HG02642 (cell line): ENCODE data around the gene NEU3.
"Not testable (repeated sequence)": the region's sequence is repeated elsewhere in the genome, so short reads cannot be mapped to it uniquely, and the experiment has no call there.

ENCODE experiments used
- ATAC-seq: cut with Tn5 transposase; IDR thresholded peaks from one replicate; pipeline ENCODE4 v1.9.1; 2021; ENCODE audit warnings: mild to moderate bottlenecking; ENCODE audit not compliant: unreplicated experiment, poor library complexity

Gene NEU3

DNA sequence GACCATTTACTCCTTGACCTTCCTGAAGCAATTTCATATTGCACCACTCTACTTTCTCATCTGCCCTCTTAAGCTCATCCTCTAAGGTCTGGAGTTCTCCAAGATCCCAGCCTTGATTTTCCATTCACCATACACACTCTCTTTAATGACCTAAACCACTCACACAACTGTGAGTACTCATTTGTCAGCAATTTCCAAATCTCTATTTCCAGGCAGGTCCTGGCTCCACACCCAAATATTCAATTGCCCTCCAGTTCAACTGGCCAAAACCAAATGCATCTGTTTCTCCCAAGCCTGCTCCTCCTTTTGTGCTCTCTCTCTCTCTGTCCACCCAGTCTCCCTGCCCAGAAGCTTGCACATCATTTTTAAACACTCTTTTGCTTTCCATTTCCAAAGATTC lies 39.6 kb downstream of the NEU3 start:
- no peak for ATAC-seq

DNA sequence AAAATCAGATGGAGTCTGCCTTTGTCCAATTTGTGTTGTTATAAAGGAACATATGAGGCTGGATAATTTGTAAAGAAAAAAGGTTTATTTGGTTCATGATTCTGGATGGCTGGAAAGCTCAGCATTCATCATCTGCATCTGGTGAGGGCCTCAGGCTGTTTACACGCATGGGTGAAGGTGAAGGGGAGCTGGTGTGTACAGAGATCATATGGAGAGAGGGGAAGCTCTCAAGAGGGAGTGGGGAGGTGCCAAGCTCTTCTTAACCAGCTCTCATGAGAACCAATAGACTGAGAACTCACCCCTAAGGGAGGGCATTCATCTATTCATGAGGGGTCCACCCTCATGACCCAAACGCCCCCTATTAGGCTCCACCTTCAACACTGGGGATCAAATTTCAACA lies 40.0 kb downstream of the NEU3 start:
- no peak for ATAC-seq

DNA sequence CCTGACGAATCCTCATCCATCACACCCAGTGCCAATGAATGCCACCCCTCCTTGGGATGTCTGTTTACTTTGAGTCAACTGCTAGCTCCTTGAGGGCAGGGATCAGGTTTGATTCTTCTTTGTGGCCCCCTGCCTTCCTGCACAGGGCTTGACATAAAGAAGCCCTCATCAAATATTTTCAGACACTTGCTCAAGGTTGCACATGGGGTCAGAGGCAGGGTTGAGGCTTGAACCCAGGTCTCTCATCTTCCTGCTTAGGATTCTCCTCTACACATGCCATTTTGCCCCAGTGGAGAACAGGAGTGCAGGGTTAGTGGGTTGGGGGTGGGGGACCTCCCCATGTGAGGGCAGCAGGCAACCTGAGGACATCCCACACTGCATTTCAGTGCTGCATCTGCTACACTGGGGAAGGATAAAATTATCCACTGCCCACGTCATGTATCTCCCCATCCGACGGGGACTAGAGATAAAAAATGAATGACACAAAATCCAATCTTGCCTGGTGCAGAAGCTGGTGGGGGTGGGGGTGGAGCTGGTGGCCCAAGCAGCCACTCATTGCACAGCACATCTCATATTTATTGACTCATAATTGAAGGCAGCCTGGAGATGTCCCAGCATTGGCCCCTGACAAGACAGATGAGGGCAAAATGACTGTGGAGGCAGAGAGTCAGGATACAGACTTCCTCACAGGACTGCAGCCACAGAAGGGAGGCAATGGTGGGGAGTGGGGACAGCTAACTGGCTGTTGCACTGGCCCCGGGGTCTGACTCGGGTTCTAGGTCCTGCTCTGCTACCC lies 41.3 kb downstream of the NEU3 start:
- ATAC-seq = no peak

DNA sequence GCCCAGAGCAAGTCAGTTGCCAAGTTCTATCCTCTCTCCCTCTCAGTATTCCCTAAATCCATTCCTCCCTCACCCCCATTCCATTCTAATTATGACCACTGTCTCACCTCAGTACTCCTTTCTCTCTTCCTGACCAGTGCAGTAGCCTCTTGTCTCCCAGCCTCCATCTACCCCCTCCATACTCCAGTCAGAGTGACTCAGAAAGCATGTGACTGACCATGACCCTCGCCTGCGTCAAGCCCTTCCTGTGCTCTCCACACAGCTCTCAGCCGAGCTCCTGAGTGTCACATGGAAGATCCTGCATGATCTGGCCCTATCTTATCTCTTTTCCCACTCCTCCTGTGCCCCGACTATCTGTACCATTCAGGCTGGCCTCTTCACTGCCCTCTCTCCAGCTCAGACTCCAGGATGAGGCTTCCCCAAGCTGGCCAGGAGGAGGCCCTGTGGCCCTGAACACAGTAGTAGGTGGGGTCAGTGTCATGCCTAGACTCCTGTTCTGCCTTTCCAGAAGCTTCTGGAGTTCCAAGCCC lies 42.6 kb downstream of the NEU3 start:
- no peak for ATAC-seq

DNA sequence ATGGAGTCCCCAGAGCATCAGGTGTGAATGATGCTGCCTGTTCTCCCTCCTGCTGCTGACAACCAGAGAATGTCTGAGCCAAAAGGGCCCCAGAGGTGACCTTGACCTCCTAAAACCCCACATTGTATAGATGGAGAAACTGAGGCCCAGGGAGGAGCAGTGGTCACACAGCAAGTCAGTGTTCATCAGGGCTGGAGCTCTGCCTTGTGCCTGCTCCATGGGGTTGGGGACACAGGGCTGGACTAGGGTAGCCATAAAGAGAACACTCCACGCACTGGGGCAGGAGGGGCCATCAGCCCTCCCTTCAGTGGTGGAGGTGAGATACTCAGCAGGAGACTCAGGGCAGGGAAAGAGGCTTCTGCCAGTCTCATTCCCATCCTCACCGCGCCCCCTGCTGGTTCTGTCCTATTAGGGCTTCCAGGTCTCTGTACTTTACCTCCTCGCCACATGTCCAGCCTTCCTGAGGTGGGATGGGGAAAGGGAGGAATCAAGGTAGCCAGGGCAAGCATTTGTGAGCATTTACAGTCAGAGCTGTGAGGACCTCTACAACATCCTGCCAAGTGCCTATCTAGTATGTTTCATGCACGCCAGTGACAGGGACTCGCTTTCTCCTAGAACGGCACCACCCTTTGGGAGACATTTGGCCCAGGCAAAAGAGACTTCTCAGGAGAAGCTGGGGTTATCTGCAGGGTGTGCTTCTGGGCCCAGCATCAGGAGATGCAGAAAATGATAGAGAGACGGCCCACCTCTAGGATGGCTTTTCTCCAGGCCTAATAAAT lies 43.2 kb downstream of the NEU3 start:
- peak; percentile 50 for ATAC-seq

DNA sequence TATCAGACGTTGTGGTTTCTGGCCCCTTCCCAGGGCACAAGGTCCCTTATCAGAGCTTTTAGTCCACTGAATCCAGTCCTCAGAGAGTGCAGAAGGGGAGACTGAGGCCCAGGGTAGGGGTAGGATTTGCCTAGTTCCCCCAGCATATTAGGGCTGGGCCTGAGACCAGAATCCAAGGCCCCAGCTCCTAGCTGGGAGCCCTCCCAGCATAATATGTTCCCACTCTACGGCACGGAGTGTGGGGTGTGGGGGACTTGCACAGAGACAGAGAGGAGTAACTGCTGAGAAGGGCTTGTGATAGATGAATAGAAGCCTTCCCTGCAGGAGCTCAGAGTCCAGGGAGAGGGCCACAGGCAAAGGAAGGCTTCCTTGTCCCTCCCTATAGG lies 43.8 kb downstream of the NEU3 start:
- no peak for ATAC-seq

DNA sequence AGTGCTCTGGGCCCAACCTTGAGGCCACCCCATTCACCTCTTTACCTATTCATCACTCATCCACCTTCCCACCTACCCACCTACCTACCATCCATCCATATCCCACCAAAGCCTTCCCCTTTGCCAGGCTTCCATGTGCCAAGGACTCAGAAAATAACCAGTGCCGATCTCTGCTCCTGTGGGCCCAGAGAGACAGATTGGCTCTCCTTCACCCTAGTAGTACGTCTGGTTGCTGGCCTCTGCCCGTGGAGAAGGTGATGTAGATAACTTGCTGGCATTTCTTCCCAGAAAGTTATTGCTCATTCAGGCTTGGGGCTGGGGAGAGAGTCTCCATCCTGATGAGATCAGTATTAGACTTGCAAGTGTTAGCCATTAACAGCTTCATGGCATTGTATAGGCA lies 45.2 kb downstream of the NEU3 start:
- no peak for ATAC-seq

DNA sequence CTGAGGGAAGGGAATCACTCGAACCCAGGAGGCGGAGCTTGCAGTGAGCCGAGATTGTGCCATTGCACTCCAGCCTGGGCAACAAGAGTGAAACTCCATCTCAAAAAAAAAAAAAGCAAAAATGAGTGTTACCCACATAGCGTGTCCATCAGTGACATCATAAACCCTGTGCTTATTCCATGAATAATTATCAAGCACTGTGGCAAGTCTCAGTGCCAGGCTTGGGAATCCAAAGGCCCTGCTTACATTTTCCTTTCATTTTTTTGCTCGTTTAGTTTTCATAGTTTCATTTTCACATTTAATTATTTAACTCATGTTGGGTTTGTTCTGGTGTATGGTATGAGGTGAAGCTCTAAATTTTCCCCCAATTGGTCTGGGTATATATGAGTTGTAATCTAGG lies 46.5 kb downstream of the NEU3 start:
- ATAC-seq = no peak

DNA sequence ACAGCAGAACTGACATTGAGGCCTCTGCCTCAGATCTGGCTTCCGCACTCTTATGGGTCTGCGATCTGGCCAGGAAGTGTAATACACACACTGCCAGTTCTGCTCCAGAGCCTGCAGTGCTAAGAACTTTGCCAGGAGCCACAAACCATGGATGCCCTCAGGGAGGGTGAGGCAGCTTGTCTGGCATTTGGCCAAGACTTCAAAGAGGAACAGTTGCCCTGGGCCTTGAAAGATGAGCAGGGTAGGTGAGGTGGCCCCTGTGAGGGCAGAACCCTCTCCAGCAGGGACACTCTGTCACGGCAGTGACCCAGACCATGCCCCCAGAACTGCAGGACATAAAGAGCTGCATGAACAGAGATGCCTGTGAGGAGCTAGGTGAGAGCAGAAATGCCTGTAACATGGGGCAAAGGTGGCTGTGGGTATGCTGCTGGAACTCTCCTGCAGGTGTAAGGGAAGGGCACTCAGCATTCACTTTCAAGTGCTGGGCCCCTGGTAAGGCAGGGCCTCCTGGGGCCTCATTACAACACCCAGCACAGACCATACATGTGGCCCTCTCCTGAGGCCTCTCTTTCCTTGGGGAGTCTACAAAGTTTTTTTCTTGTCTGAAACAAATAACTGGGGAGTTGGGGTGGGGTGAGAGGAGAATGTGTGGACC lies 47.3 kb downstream of the NEU3 start:
- no peak for ATAC-seq

DNA sequence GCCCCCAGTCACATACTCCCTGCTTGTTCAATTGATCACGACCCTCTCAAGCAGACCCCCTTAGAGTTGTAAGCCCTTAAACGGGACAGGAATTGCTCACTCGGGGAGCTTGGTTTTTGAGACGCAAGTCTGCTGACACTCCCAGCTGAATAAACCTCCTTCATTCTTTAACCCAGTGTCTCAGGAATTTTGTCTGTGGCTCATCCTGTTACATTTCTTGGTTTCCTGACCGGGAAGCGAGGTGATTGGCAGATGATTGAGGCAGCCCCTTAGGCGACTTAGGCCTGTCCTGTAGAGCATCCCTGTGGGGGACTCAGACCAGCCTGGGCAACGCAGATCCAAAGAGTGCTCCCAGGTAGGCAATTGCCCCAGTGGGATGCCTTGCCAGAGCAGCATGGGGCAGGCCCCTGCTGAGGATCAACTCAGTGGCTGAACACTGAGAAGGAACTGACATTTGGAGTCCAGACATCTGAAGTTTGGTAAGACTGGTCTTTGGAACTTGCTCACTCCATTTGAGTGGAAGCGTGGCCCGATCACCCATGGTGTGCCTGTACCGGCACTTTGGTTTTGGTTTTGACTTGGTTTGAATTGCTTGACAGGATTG lies 51.5 kb downstream of the NEU3 start:
- no peak for ATAC-seq

DNA sequence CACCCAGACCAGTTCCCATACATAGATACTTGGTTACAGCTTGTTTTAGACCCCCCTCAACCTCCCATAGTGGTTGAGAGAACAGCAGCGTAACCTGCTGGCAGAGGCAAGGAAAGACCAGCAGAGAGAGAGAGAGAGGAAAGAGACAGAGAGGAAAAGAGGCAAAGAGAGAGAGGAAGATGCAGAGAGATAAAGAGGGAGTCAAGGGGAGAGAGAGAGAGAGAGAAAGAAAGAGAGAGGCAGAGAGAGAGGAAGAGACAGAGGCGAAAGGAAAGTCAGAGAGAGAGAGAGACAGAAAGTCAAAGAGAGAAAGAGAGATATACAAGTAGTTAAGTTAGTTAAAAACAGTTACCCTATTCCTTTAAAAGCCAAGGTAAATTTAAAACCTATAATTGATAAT lies 52.5 kb downstream of the NEU3 start:
- ATAC-seq = no peak

DNA sequence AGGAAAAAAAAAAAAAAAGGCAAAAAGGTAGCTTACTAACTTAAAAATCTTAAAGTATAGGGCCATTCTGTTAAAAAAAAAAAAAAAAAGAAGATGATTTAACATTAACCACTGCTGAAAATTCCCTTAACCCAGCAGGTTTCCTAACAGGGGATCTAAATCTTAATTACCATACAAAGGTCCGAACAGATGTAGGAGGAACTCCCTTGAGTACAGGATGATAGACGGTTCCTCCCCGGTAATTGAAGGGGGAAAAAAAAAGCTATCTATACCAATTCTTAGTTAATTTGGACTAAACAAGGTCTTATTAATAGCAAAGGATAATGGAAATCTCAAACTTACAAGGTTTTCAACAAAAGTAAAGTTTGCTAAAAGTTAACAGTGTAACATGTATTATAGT lies 53.1 kb downstream of the NEU3 start:
- ATAC-seq = not testable (repeated sequence)

DNA sequence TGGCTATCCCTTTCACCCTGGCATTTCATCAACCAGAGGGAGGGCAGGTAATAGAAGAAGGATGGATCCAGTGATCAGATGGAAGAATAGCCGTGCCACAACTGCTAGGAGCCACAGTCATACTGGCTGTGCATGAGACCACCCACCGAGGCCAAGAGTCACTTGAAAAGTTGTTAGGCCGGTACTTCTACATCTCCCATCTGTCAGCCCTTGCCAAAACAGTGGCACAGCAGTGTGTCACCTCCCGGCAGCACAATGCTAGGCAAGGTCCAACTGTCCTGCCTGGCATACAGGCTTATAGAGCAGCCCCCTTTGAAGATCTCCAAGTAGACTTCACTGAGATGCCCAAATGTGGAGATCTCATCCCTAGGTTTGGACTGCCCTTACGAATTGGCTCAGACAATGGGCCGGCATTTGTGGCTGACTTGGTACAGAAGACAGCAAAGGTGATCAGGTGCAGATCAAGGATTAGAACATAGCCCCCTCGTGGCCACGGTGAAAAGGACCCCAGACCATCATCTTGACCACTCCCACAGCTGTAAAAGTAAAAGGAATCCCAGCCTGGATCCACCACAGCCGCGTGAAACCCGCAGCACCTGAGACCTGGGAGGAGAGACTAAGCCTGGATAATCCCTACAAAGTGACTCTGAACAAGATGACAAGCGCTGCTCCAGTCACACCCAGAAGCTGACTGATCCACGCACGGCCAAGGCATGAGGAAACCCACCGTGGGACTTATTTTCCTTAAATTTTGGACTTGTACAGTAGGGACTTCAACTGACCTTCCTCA lies 55.8 kb downstream of the NEU3 start:
- not testable (repeated sequence) for ATAC-seq

DNA sequence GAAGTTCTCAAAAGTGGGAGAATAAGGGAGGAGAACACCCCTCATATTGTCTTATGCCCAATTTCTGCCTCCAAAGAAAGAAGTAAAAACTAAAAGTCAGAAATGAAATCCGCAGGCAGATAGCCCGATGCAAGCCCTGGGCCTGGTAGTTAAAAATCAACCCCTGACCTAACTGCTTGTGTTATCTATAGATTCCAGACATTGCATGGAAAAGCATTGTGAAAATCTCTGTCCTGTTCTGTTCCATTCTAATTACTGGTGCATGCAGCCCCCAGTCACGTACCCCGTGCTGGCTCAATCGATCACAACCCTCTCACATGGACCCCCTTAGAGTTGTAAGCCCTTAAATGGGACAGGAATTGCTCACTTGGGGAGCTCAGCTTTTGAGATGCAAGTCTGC lies 57.9 kb downstream of the NEU3 start:
- ATAC-seq = not testable (repeated sequence)

DNA sequence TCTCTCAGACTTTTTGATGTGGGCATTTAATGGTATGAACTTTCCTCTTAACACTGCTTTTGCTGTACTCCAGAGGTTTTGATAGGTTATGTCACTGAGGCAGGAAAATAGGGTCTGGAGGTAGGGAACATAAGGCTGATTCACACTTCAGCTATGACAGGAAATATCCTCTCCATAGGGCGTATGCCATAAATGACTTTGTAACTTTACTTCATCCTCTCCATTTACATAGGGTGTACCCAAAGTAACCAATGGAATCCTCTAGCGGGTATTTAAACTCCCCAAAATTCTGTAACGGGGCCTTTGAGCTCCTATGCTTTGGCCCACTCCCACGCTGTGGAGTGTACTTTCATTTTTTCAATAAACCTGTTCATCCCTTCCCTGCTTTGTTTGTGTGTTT lies 58.5 kb downstream of the NEU3 start:
- no peak for ATAC-seq

DNA sequence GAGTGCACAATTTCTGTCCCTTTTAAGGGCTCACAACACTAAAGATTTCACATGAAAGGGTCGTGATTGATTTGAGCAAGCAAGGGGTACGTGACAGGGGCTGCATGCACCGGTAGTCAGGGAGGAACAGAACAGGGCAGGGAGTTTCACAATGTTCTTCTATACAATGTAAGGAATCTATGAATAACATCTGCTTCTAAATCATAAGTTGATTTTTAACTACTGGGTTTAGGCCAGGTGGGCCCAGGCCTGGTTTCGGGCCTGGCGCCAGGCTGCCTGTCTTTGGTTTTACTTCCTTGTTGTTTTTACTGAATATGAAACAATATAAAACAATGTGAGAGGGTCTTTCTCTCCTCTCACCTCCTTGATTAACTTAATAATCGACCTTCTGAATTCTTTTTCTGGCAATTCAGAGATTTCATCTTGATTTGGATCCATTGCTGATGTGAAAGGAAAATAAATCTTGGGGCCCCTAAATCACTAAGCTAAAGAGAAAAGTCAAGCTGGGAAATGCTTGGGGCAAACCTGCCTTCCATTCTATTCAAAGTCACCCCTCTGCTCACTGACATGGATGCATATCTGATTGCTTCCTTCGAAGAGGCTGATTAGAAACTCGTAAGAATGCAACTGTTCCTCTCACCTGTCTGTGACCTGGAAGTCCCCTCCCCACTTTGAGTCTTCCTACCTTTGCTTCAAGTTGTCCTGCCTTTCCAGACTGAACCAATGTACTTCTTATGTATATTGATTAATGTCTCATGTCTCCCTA lies 61.0 kb downstream of the NEU3 start:
- not testable (repeated sequence) for ATAC-seq

DNA sequence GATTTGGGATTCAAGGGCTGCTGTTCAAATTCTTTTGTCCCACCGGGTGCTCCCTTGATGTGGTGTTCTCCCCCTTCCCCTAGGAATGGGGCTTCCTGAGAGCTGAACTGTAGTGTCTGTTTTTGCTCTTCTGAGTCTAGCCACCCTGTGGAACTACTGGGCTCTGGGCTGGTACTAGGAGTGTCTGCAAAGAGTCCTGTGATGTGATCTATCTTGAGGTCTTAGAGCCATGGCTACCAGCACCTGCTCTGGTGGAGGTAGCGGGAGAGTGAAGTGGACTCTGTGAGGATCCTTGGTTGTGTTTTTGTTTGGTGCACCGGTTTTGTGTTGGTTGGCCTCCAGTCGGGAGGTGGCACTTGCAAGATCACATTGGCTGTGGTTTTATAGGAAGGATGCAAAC lies 61.8 kb downstream of the NEU3 start:
- no peak for ATAC-seq

DNA sequence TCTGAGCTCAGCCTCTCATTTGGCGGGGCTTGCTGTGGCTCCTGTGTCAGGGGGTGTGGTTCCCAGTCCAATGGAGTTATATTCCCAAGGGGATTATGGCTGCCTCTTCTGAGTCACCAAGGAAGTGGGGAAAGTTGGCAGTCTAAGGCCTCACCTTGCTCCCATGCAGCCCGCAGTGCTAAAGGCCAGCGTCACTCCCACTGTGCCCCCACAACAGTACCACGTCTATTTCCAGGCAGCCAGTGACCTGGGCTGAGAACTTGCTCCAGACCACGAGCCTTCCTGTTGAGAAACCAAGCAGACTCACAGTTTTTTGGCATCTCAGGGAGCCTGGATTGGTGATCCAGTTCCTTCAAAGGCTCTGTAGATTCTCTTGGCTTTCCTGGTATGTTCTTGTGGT lies 62.3 kb downstream of the NEU3 start:
- no peak for ATAC-seq

DNA sequence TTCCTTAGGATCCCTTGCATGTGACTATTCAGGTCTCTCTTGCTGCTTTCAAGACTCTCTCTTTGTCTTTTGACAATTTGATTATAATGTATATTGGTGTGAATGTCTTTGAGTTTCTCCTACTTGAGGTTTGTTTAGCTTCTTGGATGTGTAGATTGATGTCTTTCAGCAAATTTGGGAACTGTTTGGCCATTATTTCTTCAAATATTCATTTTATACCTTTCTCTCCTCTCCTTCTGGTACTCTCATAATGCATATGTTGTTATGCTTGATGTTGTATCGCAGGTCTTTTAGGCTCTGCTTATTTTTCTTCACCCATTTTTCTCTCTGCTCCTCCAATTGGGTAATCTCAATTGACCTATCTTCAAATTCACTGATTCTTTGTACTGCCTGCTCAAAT lies 63.7 kb downstream of the NEU3 start:
- no peak for ATAC-seq
